OCI-LY1 (cell line): ENCODE data around the gene TLE6.

Source experiments
- H2AFZ ChIP-seq: fragments of 200-600 bp; sonication (generic), shearing (Covaris generic); 2 replicates; pipeline ENCODE4 v1.6.0; 2014; ENCODE audit warnings: antibody characterized with exemption, mild to moderate bottlenecking, low read length
- H3F3A ChIP-seq: fragments of 200-600 bp; sonication (generic), shearing (Covaris generic); 2 replicates; pipeline ENCODE4 v1.6.0; 2014; ENCODE audit warnings: mild to moderate bottlenecking, antibody characterized with exemption, low read length, moderate library complexity; ENCODE audit not compliant: insufficient read depth
- H3K27ac ChIP-seq: fragments of 200-600 bp; sonication (generic); 2 replicates; pipeline ENCODE4 v1.5.1; 2014; ENCODE audit warnings: low read length, mixed run types, mild to moderate bottlenecking, low read depth; ENCODE audit not compliant: poor library complexity, severe bottlenecking
- H3K27me3 ChIP-seq: fragments of 200-600 bp; sonication (generic); 2 replicates; pipeline ENCODE4 v1.6.0; 2014; ENCODE audit warnings: antibody characterized with exemption, mild to moderate bottlenecking, low read length, moderate library complexity; ENCODE audit not compliant: insufficient read depth
- H3K36me3 ChIP-seq: fragments of 200-600 bp; sonication (generic); 2 replicates; pipeline ENCODE4 v1.6.1; 2014; ENCODE audit warnings: mild to moderate bottlenecking, antibody characterized with exemption, low read length, moderate library complexity, mixed read lengths; ENCODE audit not compliant: insufficient read depth
- H3K4me1 ChIP-seq: fragments of 200-600 bp; sonication (generic); 2 replicates; pipeline ENCODE4 v1.5.1; 2014; ENCODE audit warnings: mild to moderate bottlenecking, low read length, moderate library complexity; ENCODE audit not compliant: insufficient read depth, severe bottlenecking
- H3K4me2 ChIP-seq: fragments of 200-600 bp; sonication (generic), shearing (Covaris generic); 2 replicates; pipeline ENCODE4 v1.6.1; 2014; ENCODE audit warnings: low read length
- H3K4me3 ChIP-seq: fragments of 200-600 bp; sonication (generic); 2 replicates; pipeline ENCODE4 v1.5.1; 2014; ENCODE audit warnings: low read length, low read depth, mild to moderate bottlenecking, mixed read lengths; ENCODE audit not compliant: poor library complexity, severe bottlenecking
- H3K79me2 ChIP-seq: fragments of 200-600 bp; shearing (Covaris generic); 2 replicates; pipeline ENCODE4 v1.6.1; 2016; ENCODE audit warnings: mixed run types, low read length, mixed read lengths; ENCODE audit not compliant: insufficient read depth
- H3K9ac ChIP-seq: fragments of 200-600 bp; sonication (generic), shearing (Covaris generic); 2 replicates; pipeline ENCODE4 v1.6.1; 2014; ENCODE audit warnings: mild to moderate bottlenecking, low read length, mixed read lengths
- H3K9me2 ChIP-seq: fragments of 200-600 bp; sonication (generic), shearing (Covaris generic); 2 replicates; pipeline ENCODE4 v1.6.1; 2014; ENCODE audit warnings: low read depth, mild to moderate bottlenecking, low read length, mixed read lengths
- H3K9me3 ChIP-seq: fragments of 200-600 bp; shearing (Covaris generic); 2 replicates; pipeline ENCODE4 v1.6.1; 2014; ENCODE audit warnings: low read length, mixed read lengths
- H4K20me1 ChIP-seq: fragments of 200-600 bp; sonication (generic), shearing (Covaris generic); 2 replicates; pipeline ENCODE4 v1.6.0; 2016; ENCODE audit warnings: mild to moderate bottlenecking, low read length; ENCODE audit not compliant: insufficient read depth
- EZH2 ChIP-seq: fragments of 200-600 bp; sonication (generic), shearing (Covaris generic); IDR thresholded peaks from 2 replicates; pipeline ENCODE4 v1.8.0; 2017; ENCODE audit warnings: borderline replicate concordance, mixed run types, mild to moderate bottlenecking, antibody characterized with exemption, low read length, moderate library complexity, mixed read lengths
- TF ChIP-seq, protein P1 (sequence below): fragments of 200-600 bp; sonication (generic), shearing (Covaris generic); IDR thresholded peaks from 2 replicates; pipeline ENCODE4 v1.5.1; 2017; ENCODE audit warnings: mild to moderate bottlenecking, antibody characterized with exemption, low read length, moderate library complexity, mixed read lengths

Gene TLE6

DNA sequence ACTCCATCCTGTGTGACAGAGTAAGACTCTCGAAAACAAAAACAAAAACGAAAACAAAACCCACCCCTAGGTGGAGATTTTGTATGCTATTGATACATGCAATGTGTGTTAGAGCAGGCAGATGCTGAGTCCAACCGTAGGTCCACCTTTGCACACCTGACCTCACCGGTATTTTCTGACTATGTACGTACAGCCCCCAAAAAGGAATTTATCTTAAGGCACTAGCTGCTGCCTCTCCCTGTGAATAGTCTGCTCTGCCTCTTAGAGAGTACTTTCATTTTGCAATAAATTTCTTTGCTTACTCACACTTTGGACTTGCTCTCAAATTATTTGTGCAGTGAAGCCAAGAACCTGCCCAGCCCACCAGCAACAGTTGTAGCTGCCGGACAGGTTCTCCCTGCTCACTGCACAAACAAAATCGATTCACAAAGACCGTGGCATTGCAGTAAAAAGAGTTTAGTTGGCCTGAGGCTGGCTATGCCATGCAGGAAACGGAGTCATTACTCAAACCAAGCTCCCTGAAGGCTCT lies 24.3 kb upstream of the TLE6 start:
- Histone ChIP-seq H3K4me2 (no peak overlapping the region), H3K9me2 (no peaks in the 10 kb centered on the region), H2AFZ (no peak overlapping the region), H3K27me3 (no peaks in the 10 kb centered on the region), H3F3A (no peaks in the 10 kb centered on the region), H3K27ac (no peak overlapping the region), H3K4me3 (no peak overlapping the region), H3K79me2 (no peaks in the 10 kb centered on the region), H4K20me1 (no peaks in the 10 kb centered on the region), H3K9ac (no peak overlapping the region), H3K4me1 (no peaks in the 10 kb centered on the region), H3K9me3 (no peaks in the 10 kb centered on the region), H3K36me3 (no peaks in the 10 kb centered on the region)
- no peak for TF ChIP-seq EZH2
- TF ChIP-seq, protein P1, sequence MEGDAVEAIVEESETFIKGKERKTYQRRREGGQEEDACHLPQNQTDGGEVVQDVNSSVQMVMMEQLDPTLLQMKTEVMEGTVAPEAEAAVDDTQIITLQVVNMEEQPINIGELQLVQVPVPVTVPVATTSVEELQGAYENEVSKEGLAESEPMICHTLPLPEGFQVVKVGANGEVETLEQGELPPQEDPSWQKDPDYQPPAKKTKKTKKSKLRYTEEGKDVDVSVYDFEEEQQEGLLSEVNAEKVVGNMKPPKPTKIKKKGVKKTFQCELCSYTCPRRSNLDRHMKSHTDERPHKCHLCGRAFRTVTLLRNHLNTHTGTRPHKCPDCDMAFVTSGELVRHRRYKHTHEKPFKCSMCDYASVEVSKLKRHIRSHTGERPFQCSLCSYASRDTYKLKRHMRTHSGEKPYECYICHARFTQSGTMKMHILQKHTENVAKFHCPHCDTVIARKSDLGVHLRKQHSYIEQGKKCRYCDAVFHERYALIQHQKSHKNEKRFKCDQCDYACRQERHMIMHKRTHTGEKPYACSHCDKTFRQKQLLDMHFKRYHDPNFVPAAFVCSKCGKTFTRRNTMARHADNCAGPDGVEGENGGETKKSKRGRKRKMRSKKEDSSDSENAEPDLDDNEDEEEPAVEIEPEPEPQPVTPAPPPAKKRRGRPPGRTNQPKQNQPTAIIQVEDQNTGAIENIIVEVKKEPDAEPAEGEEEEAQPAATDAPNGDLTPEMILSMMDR, result no peak

DNA sequence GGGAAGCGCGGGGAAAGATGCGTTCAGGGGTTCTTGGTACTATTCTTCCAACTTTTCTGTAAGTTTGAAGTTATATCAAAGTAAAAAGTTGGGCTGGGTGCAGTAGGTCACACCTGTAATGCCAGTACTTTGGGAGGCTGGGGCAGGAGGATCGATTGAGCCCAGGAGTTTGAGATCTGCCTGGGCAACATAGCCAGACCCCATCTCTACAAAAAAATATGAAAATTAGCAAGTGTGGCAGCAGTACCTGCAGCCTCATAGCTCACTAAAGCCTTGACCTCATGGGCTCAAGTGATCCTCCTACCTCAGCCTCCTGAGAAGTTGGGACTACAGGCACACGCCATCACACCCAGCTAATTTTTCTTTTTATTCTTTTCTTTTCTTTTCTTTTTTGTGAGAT lies 20.2 kb upstream of the TLE6 start:
- Histone ChIP-seq H3K4me2 (no peak overlapping the region), H3K27ac (no peak overlapping the region), H3K36me3 (no peaks in the 10 kb centered on the region), H2AFZ (no peak overlapping the region), H3K9me3 (no peaks in the 10 kb centered on the region), H3F3A (no peaks in the 10 kb centered on the region), H3K4me3 (no peak overlapping the region), H3K9ac (no peak overlapping the region), H3K4me1 (no peaks in the 10 kb centered on the region), H3K27me3 (no peaks in the 10 kb centered on the region), H4K20me1 (no peaks in the 10 kb centered on the region), H3K9me2 (no peaks in the 10 kb centered on the region), H3K79me2 (no peaks in the 10 kb centered on the region)
- TF ChIP-seq EZH2, result no peak
- TF ChIP-seq, protein P1, result no peak

DNA sequence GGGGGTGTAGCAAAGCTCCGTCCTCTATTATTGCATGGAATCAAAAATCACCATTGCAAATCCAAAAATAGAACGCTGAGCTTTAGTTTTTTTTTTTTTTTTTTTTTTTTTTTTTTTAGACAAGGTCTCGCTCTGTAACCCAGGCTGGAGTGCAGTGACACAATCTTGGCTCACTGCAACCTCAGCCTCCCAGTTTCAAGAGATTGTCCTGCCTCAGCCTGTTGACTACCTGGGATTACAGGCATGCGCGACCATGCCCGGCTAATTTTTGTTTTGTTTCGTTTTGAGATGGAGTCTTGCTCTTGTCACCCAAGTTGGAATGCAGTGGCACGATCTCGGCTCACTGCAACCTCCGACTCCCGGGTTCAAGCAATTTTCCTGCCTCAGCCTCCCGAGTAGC lies 17.2 kb upstream of the TLE6 start:
- Histone ChIP-seq H3K4me2 (no peak overlapping the region), H3K4me3 (no peak overlapping the region), H3K9me3 (no peaks in the 10 kb centered on the region), H2AFZ (no peak overlapping the region), H3K9me2 (no peaks in the 10 kb centered on the region), H3F3A (no peaks in the 10 kb centered on the region), H3K4me1 (no peaks in the 10 kb centered on the region), H3K9ac (no peak overlapping the region), H3K27me3 (no peaks in the 10 kb centered on the region), H3K36me3 (no peaks in the 10 kb centered on the region), H3K27ac (no peak overlapping the region), H3K79me2 (no peaks in the 10 kb centered on the region), H4K20me1 (no peaks in the 10 kb centered on the region)
- TF ChIP-seq, protein P1, result no peak
- no peak for TF ChIP-seq EZH2
